ENCODE measurements around the gene CRYBG3. TPM values are rescaled to one million over a fixed set of nuclear protein-coding genes. Genes with fewer than 3 reads are reported as not detected.

The CRYBG3 gene
- total RNA-seq, 3 donors from 2014 or later = 13.6 to 71.6 (median 14.5) TPM

- no peaks in the 10 kb centered on the region for H3K4me1 ChIP-seq (ENCODE audit: low read depth)
- no peak overlapping the region for H3K4me3 ChIP-seq
- ATAC-seq (no peak), DNase-seq (no peak)
- H3K9me3 ChIP-seq = no peaks in the 10 kb centered on the region
- TF ChIP-seq, protein P1, sequence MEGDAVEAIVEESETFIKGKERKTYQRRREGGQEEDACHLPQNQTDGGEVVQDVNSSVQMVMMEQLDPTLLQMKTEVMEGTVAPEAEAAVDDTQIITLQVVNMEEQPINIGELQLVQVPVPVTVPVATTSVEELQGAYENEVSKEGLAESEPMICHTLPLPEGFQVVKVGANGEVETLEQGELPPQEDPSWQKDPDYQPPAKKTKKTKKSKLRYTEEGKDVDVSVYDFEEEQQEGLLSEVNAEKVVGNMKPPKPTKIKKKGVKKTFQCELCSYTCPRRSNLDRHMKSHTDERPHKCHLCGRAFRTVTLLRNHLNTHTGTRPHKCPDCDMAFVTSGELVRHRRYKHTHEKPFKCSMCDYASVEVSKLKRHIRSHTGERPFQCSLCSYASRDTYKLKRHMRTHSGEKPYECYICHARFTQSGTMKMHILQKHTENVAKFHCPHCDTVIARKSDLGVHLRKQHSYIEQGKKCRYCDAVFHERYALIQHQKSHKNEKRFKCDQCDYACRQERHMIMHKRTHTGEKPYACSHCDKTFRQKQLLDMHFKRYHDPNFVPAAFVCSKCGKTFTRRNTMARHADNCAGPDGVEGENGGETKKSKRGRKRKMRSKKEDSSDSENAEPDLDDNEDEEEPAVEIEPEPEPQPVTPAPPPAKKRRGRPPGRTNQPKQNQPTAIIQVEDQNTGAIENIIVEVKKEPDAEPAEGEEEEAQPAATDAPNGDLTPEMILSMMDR (IDR thresholded peaks at IDR 0.05) = no peak
- intact Hi-C loops (cut with DNase I, micrococcal nuclease) = no loop called here
- no peaks in the 10 kb centered on the region for H3K36me3 ChIP-seq (ENCODE audit: low read depth)
Observed at GRCh38 chr3:97860364-97860763, 38.6 kb downstream of the CRYBG3 start.

- TF ChIP-seq, protein P1 (IDR thresholded peaks at IDR 0.05) = no peak
- Histone ChIP-seq H3K4me3 (no peak overlapping the region), H3K9me3 (no peaks in the 10 kb centered on the region), H3K4me1 (ENCODE audit: low read depth) (no peaks in the 10 kb centered on the region), H3K36me3 (ENCODE audit: low read depth) (no peaks in the 10 kb centered on the region)
- intact Hi-C loops (cut with DNase I, micrococcal nuclease) = no loop called here
- no peak for ATAC-seq
- DNase-seq = no peak
Observed at GRCh38 chr3:97862582-97862981, 40.8 kb downstream of the CRYBG3 start.

- intact Hi-C loops (cut with DNase I, micrococcal nuclease) = no loop called here
- Histone ChIP-seq H3K4me3 (no peak overlapping the region), H3K36me3 (ENCODE audit: low read depth) (no peaks in the 10 kb centered on the region), H3K4me1 (ENCODE audit: low read depth) (no peaks in the 10 kb centered on the region), H3K9me3 (no peaks in the 10 kb centered on the region)
- ATAC-seq (no peak), DNase-seq (no peak)
- TF ChIP-seq, protein P1 (IDR thresholded peaks at IDR 0.05) = no peak
Observed at GRCh38 chr3:97863031-97863430, 41.2 kb downstream of the CRYBG3 start.

GRCh38 chr3:97863775-97864174, 42.0 kb downstream of the CRYBG3 start:
- ATAC-seq = no peak
- Histone ChIP-seq H3K4me3 (no peak overlapping the region), H3K9me3 (no peaks in the 10 kb centered on the region), H3K36me3 (ENCODE audit: low read depth) (no peaks in the 10 kb centered on the region), H3K4me1 (ENCODE audit: low read depth) (no peaks in the 10 kb centered on the region)
- TF ChIP-seq, protein P1 (IDR thresholded peaks at IDR 0.05) = no peak
- no peak for DNase-seq
- intact Hi-C loops (cut with DNase I, micrococcal nuclease) = no loop called here

GRCh38 chr3:97871186-97871585, 49.4 kb downstream of the CRYBG3 start:
- ATAC-seq (no peak), DNase-seq (no peak)
- Histone ChIP-seq H3K36me3 (ENCODE audit: low read depth) (no peaks in the 10 kb centered on the region), H3K9me3 (no peaks in the 10 kb centered on the region), H3K4me1 (ENCODE audit: low read depth) (no peaks in the 10 kb centered on the region), H3K4me3 (no peak overlapping the region)
- intact Hi-C loops (cut with DNase I, micrococcal nuclease) = no loop called here
- TF ChIP-seq, protein P1 (IDR thresholded peaks at IDR 0.05) = no peak
